ENCODE data around the gene MYH10.

Gene MYH10

GRCh38 chr17:8647956-8648355 lies 17.4 kb upstream of the MYH10 start:
- no peak for DNase-seq

GRCh38 chr17:8647202-8647601 lies 16.7 kb upstream of the MYH10 start:
- no peak for DNase-seq

GRCh38 chr17:8644507-8644902 lies 14.0 kb upstream of the MYH10 start:
- DNase-seq, result no peak

- no peak for DNase-seq
Observed at GRCh38 chr17:8643855-8644506, 13.5 kb upstream of the MYH10 start.

GRCh38 chr17:8639709-8640108 lies 9.2 kb upstream of the MYH10 start:
- DNase-seq, result no peak

- DNase-seq, result no peak
Observed at GRCh38 chr17:8632061-8632460, 1.5 kb upstream of the MYH10 start.

GRCh38 chr17:8631554-8631877 lies 991 bp upstream of the MYH10 start:
- DNase-seq, result no peak

GRCh38 chr17:8630802-8631553 lies 453 bp upstream of the MYH10 start:
- peak; percentile 68 to 73 for DNase-seq

GRCh38 chr17:8629371-8630226 lies 926 bp downstream of the MYH10 start:
- no peak for DNase-seq

GRCh38 chr17:8628609-8629169 lies 1.8 kb downstream of the MYH10 start:
- no peak for DNase-seq

- DNase-seq, result no peak
Observed at GRCh38 chr17:8628172-8628571, 2.4 kb downstream of the MYH10 start.

- DNase-seq, result no peak
Observed at GRCh38 chr17:8623591-8623990, 6.9 kb downstream of the MYH10 start.

GRCh38 chr17:8622191-8622590 lies 8.3 kb downstream of the MYH10 start:
- no peak for DNase-seq

- no peak for DNase-seq
Observed at GRCh38 chr17:8621585-8621984, 8.9 kb downstream of the MYH10 start.

GRCh38 chr17:8619294-8619693 lies 11.2 kb downstream of the MYH10 start:
- DNase-seq, result no peak

GRCh38 chr17:8618825-8619224 lies 11.7 kb downstream of the MYH10 start:
- no peak for DNase-seq

- no peak for DNase-seq
Observed at GRCh38 chr17:8614988-8615387, 15.5 kb downstream of the MYH10 start.

- DNase-seq, result no peak
Observed at GRCh38 chr17:8611619-8612298, 18.8 kb downstream of the MYH10 start.

- DNase-seq, result no peak
Observed at GRCh38 chr17:8611137-8611536, 19.4 kb downstream of the MYH10 start.

- no peak for DNase-seq
Observed at GRCh38 chr17:8610558-8610957, 20.0 kb downstream of the MYH10 start.

GRCh38 chr17:8609910-8610309 lies 20.6 kb downstream of the MYH10 start:
- DNase-seq, result no peak

- DNase-seq, result no peak
Observed at GRCh38 chr17:8608001-8608400, 22.5 kb downstream of the MYH10 start.

GRCh38 chr17:8606401-8606800 lies 24.1 kb downstream of the MYH10 start:
- DNase-seq, result no peak

All from Kasumi-1 (cell line).